GM12892 (cell line): ENCODE data around the gene KLRC4.
"Not testable (repeated sequence)": the region's sequence is repeated elsewhere in the genome, so short reads cannot be mapped to it uniquely, and the experiment has no call there.

Source experiments
- DNase-seq: peaks from one replicate; pipeline ENCODE4 v3.0.0; 2011; ENCODE audit not compliant: insufficient read length
- FAIRE-seq: peaks from 2 replicates; lab custom pipeline; 2011; peaks lifted over from hg19 to GRCh38; lab: Jason Lieb, UNC
- POLR2A ChIP-seq: IDR thresholded peaks from 2 replicates; pipeline ENCODE4 v1.6.1; 2011; ENCODE audit warnings: low read depth, low read length, control low read depth
- POLR2AphosphoS5 ChIP-seq: IDR thresholded peaks from 2 replicates; pipeline ENCODE4 v1.6.1; 2011; ENCODE audit warnings: low read depth, low read length, control low read depth
- TAF1 ChIP-seq: IDR thresholded peaks from 2 replicates; pipeline ENCODE4 v1.6.1; 2011; ENCODE audit warnings: low read depth, mild to moderate bottlenecking, control low read depth, low read length, borderline replicate concordance

Gene KLRC4

GRCh38 chr12:10389904-10390303 is 19.7 kb downstream of the KLRC4 start, which contains the start of gene KLRK1:
KLRK1 (minus strand) TSS chr12:10390041; CDS start chr12:10388810, 1,231 bp downstream.
- no peak for TF ChIP-seq POLR2A
- no peak for TF ChIP-seq TAF1
- TF ChIP-seq POLR2AphosphoS5: no peak
- FAIRE-seq (no peak), DNase-seq (no peak)

GRCh38 chr12:10388624-10389413 is 20.7 kb downstream of the KLRC4 start:
- FAIRE-seq (no peak), DNase-seq (no peak)
- TF ChIP-seq POLR2AphosphoS5: no peak
- no peak for TF ChIP-seq POLR2A
- TF ChIP-seq TAF1: no peak

GRCh38 chr12:10387498-10387897 is 22.1 kb downstream of the KLRC4 start:
- FAIRE-seq, DNase-seq: not testable (repeated sequence)

GRCh38 chr12:10386857-10387256 is 22.7 kb downstream of the KLRC4 start:
- DNase-seq: no peak
- no peak for FAIRE-seq
- TF ChIP-seq POLR2A (no peak), POLR2AphosphoS5 (no peak), TAF1 (no peak)

- FAIRE-seq: no peak
These were observed 24.4 kb downstream of the KLRC4 start for GRCh38 chr12:10385166-10385613.

GRCh38 chr12:10384191-10384590 is 25.4 kb downstream of the KLRC4 start:
- no peak for DNase-seq
- TF ChIP-seq TAF1 (no peak), POLR2A (no peak), POLR2AphosphoS5 (no peak)
- no peak for FAIRE-seq

More at GRCh38 chr12:10385166-10385613, 24.4 kb downstream of the KLRC4 start:
- TF ChIP-seq TAF1 (no peak), POLR2AphosphoS5 (no peak), POLR2A (no peak)
- DNase-seq: no peak

GRCh38 chr12:10381928-10382628 is 27.5 kb downstream of the KLRC4 start:
- TF ChIP-seq POLR2A (no peak), POLR2AphosphoS5 (no peak), TAF1 (no peak)
- FAIRE-seq (no peak), DNase-seq (no peak)

- DNase-seq, FAIRE-seq: not testable (repeated sequence)
These were observed 30.8 kb downstream of the KLRC4 start for GRCh38 chr12:10378737-10379136.

GRCh38 chr12:10374624-10375018 is 34.9 kb downstream of the KLRC4 start:
- TF ChIP-seq POLR2A: no peak
- TF ChIP-seq POLR2AphosphoS5: no peak
- TF ChIP-seq TAF1: no peak
- DNase-seq (no peak), FAIRE-seq (no peak)

- FAIRE-seq: no peak
- TF ChIP-seq TAF1: no peak
- TF ChIP-seq POLR2A: no peak
- no peak for DNase-seq
These were observed 37.0 kb downstream of the KLRC4 start for GRCh38 chr12:10372559-10372958.

GRCh38 chr12:10371893-10372535 is 37.5 kb downstream of the KLRC4 start:
- FAIRE-seq, DNase-seq: not testable (repeated sequence)
